Measurements from ENCODE around the gene RIOK3. TPM values are rescaled to one million over a fixed set of nuclear protein-coding genes. Genes with fewer than 3 reads are reported as not detected.

RIOK3 gene
- total and polyA plus RNA-seq, 4 donors, result 29.9 to 104 (median 42.8) TPM

DNA sequence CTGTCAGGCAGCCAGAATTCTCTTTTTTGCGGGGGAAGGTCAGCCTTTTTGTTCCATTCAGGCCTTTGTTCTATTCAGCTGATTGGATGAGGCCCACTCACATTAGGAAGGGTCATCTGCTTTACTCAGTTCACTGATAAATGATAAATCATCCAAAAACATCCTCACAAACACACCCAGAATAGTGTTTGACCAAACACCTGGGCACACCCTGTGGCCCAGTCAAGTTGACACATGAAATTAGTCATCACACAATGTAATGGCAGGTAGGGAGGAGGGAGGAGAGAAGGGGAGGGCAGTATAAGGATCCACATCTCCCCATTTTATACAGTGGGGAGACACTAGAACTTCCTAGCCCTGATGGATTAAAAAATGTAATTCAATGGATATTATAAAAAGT is 41.9 kb downstream of the RIOK3 start:
- Histone ChIP-seq H3K9ac (ENCODE audit: low read depth in 1 of 2, low read length in 2 of 2) (no peak overlapping the region), H3K36me3 (ENCODE audit: control insufficient read depth in 4 of 4, insufficient read depth in 3 of 4, low read depth in 1 of 4, low read length in 3 of 4) (no peaks in the 10 kb centered on the region), H3K4me1 (ENCODE audit: control insufficient read depth in 4 of 4, insufficient read depth in 4 of 4, low read length in 3 of 4) (no peaks in the 10 kb centered on the region), H3K9me3 (ENCODE audit: control insufficient read depth in 4 of 4, low read length in 3 of 4) (no peaks in the 10 kb centered on the region), H3K27ac (ENCODE audit: low read depth in 1 of 2, low read length in 2 of 2) (no peak overlapping the region), H3K4me3 (ENCODE audit: low read depth in 1 of 3, low read length in 3 of 3) (no peak overlapping the region), H3K27me3 (ENCODE audit: control insufficient read depth in 4 of 4, insufficient read depth in 4 of 4, low read length in 3 of 4) (no peaks in the 10 kb centered on the region)
- TF ChIP-seq, protein P1, sequence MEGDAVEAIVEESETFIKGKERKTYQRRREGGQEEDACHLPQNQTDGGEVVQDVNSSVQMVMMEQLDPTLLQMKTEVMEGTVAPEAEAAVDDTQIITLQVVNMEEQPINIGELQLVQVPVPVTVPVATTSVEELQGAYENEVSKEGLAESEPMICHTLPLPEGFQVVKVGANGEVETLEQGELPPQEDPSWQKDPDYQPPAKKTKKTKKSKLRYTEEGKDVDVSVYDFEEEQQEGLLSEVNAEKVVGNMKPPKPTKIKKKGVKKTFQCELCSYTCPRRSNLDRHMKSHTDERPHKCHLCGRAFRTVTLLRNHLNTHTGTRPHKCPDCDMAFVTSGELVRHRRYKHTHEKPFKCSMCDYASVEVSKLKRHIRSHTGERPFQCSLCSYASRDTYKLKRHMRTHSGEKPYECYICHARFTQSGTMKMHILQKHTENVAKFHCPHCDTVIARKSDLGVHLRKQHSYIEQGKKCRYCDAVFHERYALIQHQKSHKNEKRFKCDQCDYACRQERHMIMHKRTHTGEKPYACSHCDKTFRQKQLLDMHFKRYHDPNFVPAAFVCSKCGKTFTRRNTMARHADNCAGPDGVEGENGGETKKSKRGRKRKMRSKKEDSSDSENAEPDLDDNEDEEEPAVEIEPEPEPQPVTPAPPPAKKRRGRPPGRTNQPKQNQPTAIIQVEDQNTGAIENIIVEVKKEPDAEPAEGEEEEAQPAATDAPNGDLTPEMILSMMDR (IDR thresholded peaks at IDR 0.05; ENCODE audit: low read depth, low read length, missing input control), result no peak
- TF ChIP-seq FOXA1 (IDR thresholded peaks at IDR 0.05), result no peak
- no peak for TF ChIP-seq TAF1 (conservative IDR thresholded peaks at IDR 0.05)
- no peak for TF ChIP-seq RXRA (IDR thresholded peaks at IDR 0.05)
- no peak for TF ChIP-seq GABPA (IDR thresholded peaks at IDR 0.05 in 1 of 2, conservative IDR thresholded peaks at IDR 0.05 in 1 of 2)
- TF ChIP-seq EGR1 (IDR thresholded peaks at IDR 0.05; ENCODE audit: low read depth in 2 of 2), result no peak
- TF ChIP-seq, protein P2, sequence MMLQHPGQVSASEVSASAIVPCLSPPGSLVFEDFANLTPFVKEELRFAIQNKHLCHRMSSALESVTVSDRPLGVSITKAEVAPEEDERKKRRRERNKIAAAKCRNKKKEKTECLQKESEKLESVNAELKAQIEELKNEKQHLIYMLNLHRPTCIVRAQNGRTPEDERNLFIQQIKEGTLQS (IDR thresholded peaks at IDR 0.05), result no peak
- no peak for TF ChIP-seq YY1 (IDR thresholded peaks at IDR 0.05)
- TF ChIP-seq RAD21 (IDR thresholded peaks at IDR 0.05), result no peak
- no peak for TF ChIP-seq HNF4G (IDR thresholded peaks at IDR 0.05)
- TF ChIP-seq JUND (IDR thresholded peaks at IDR 0.05), result no peak
- TF ChIP-seq NR2F2 (IDR thresholded peaks at IDR 0.05), result no peak
- TF ChIP-seq FOXA2 (IDR thresholded peaks at IDR 0.05), result no peak
- TF ChIP-seq, protein P3, sequence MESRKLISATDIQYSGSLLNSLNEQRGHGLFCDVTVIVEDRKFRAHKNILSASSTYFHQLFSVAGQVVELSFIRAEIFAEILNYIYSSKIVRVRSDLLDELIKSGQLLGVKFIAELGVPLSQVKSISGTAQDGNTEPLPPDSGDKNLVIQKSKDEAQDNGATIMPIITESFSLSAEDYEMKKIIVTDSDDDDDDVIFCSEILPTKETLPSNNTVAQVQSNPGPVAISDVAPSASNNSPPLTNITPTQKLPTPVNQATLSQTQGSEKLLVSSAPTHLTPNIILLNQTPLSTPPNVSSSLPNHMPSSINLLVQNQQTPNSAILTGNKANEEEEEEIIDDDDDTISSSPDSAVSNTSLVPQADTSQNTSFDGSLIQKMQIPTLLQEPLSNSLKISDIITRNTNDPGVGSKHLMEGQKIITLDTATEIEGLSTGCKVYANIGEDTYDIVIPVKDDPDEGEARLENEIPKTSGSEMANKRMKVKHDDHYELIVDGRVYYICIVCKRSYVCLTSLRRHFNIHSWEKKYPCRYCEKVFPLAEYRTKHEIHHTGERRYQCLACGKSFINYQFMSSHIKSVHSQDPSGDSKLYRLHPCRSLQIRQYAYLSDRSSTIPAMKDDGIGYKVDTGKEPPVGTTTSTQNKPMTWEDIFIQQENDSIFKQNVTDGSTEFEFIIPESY (IDR thresholded peaks at IDR 0.05), result no peak
- no peak for TF ChIP-seq SP1 (IDR thresholded peaks at IDR 0.05)
- no peak for TF ChIP-seq HNF4A (conservative IDR thresholded peaks at IDR 0.05)
- DNase-seq (ENCODE audit: low spot score), result no peak
- WGBS, result 95% methylated on average over 1 of the region's 1 CpG

- no peak overlapping the region for H3K27ac ChIP-seq (ENCODE audit: low read depth in 1 of 2, low read length in 2 of 2)
- no peaks in the 10 kb centered on the region for H3K36me3 ChIP-seq (ENCODE audit: control insufficient read depth in 4 of 4, insufficient read depth in 3 of 4, low read depth in 1 of 4, low read length in 3 of 4)
- H3K4me1 ChIP-seq (ENCODE audit: control insufficient read depth in 4 of 4, insufficient read depth in 4 of 4, low read length in 3 of 4), result no peaks in the 10 kb centered on the region
- WGBS, result 78% methylated on average over 12 of the region's 12 CpGs
- no peaks in the 10 kb centered on the region for H3K27me3 ChIP-seq (ENCODE audit: control insufficient read depth in 4 of 4, insufficient read depth in 4 of 4, low read length in 3 of 4)
- no peak for TF ChIP-seq YY1 (IDR thresholded peaks at IDR 0.05)
- TF ChIP-seq GABPA (IDR thresholded peaks at IDR 0.05 in 1 of 2, conservative IDR thresholded peaks at IDR 0.05 in 1 of 2), result no peak
- TF ChIP-seq RXRA (IDR thresholded peaks at IDR 0.05), result no peak
- H3K9me3 ChIP-seq (ENCODE audit: control insufficient read depth in 4 of 4, low read length in 3 of 4), result no peaks in the 10 kb centered on the region
- no peak overlapping the region for H3K9ac ChIP-seq (ENCODE audit: low read depth in 1 of 2, low read length in 2 of 2)
- no peak for DNase-seq (ENCODE audit: low spot score)
- no peak overlapping the region for H3K4me3 ChIP-seq (ENCODE audit: low read depth in 1 of 3, low read length in 3 of 3)
These were observed 42.8 kb downstream of the RIOK3 start for GRCh38 chr18:23495723-23496440.

Measured in liver (tissue), 9 donors.